OCI-LY1 (cell line): ENCODE results near the gene NOX3.
"Not testable (repeated sequence)": the region's sequence is repeated elsewhere in the genome, so short reads cannot be mapped to it uniquely, and the experiment has no call there.

Source experiments
- H2AFZ ChIP-seq: fragments of 200-600 bp; sonication (generic), shearing (Covaris generic); 2 replicates; pipeline ENCODE4 v1.6.0; 2014; ENCODE audit warnings: antibody characterized with exemption, mild to moderate bottlenecking, low read length
- H3F3A ChIP-seq: fragments of 200-600 bp; sonication (generic), shearing (Covaris generic); 2 replicates; pipeline ENCODE4 v1.6.0; 2014; ENCODE audit warnings: mild to moderate bottlenecking, antibody characterized with exemption, low read length, moderate library complexity; ENCODE audit not compliant: insufficient read depth
- H3K27ac ChIP-seq: fragments of 200-600 bp; sonication (generic); 2 replicates; pipeline ENCODE4 v1.5.1; 2014; ENCODE audit warnings: low read length, mixed run types, mild to moderate bottlenecking, low read depth; ENCODE audit not compliant: poor library complexity, severe bottlenecking
- H3K27me3 ChIP-seq: fragments of 200-600 bp; sonication (generic); 2 replicates; pipeline ENCODE4 v1.6.0; 2014; ENCODE audit warnings: antibody characterized with exemption, mild to moderate bottlenecking, low read length, moderate library complexity; ENCODE audit not compliant: insufficient read depth
- H3K36me3 ChIP-seq: fragments of 200-600 bp; sonication (generic); 2 replicates; pipeline ENCODE4 v1.6.1; 2014; ENCODE audit warnings: mild to moderate bottlenecking, antibody characterized with exemption, low read length, moderate library complexity, mixed read lengths; ENCODE audit not compliant: insufficient read depth
- H3K4me1 ChIP-seq: fragments of 200-600 bp; sonication (generic); 2 replicates; pipeline ENCODE4 v1.5.1; 2014; ENCODE audit warnings: mild to moderate bottlenecking, low read length, moderate library complexity; ENCODE audit not compliant: insufficient read depth, severe bottlenecking
- H3K4me2 ChIP-seq: fragments of 200-600 bp; sonication (generic), shearing (Covaris generic); 2 replicates; pipeline ENCODE4 v1.6.1; 2014; ENCODE audit warnings: low read length
- H3K4me3 ChIP-seq: fragments of 200-600 bp; sonication (generic); 2 replicates; pipeline ENCODE4 v1.5.1; 2014; ENCODE audit warnings: low read length, low read depth, mild to moderate bottlenecking, mixed read lengths; ENCODE audit not compliant: poor library complexity, severe bottlenecking
- H3K79me2 ChIP-seq: fragments of 200-600 bp; shearing (Covaris generic); 2 replicates; pipeline ENCODE4 v1.6.1; 2016; ENCODE audit warnings: mixed run types, low read length, mixed read lengths; ENCODE audit not compliant: insufficient read depth
- H3K9ac ChIP-seq: fragments of 200-600 bp; sonication (generic), shearing (Covaris generic); 2 replicates; pipeline ENCODE4 v1.6.1; 2014; ENCODE audit warnings: mild to moderate bottlenecking, low read length, mixed read lengths
- H3K9me2 ChIP-seq: fragments of 200-600 bp; sonication (generic), shearing (Covaris generic); 2 replicates; pipeline ENCODE4 v1.6.1; 2014; ENCODE audit warnings: low read depth, mild to moderate bottlenecking, low read length, mixed read lengths
- H3K9me3 ChIP-seq: fragments of 200-600 bp; shearing (Covaris generic); 2 replicates; pipeline ENCODE4 v1.6.1; 2014; ENCODE audit warnings: low read length, mixed read lengths
- H4K20me1 ChIP-seq: fragments of 200-600 bp; sonication (generic), shearing (Covaris generic); 2 replicates; pipeline ENCODE4 v1.6.0; 2016; ENCODE audit warnings: mild to moderate bottlenecking, low read length; ENCODE audit not compliant: insufficient read depth
- EZH2 ChIP-seq: fragments of 200-600 bp; sonication (generic), shearing (Covaris generic); IDR thresholded peaks from 2 replicates; pipeline ENCODE4 v1.8.0; 2017; ENCODE audit warnings: borderline replicate concordance, mixed run types, mild to moderate bottlenecking, antibody characterized with exemption, low read length, moderate library complexity, mixed read lengths
- TF ChIP-seq, protein P1 (sequence below): fragments of 200-600 bp; sonication (generic), shearing (Covaris generic); IDR thresholded peaks from 2 replicates; pipeline ENCODE4 v1.5.1; 2017; ENCODE audit warnings: mild to moderate bottlenecking, antibody characterized with exemption, low read length, moderate library complexity, mixed read lengths

The NOX3 gene

GRCh38 chr6:155371230-155371629, 84.4 kb downstream of the NOX3 start:
- no peaks in the 10 kb centered on the region for H3K9me2 ChIP-seq
- H3K27ac ChIP-seq = no peak overlapping the region
- H3K36me3 ChIP-seq = no peaks in the 10 kb centered on the region
- H3K4me1 ChIP-seq = peaks cover 11% of the 10 kb centered on the region
- H3K79me2 ChIP-seq = no peaks in the 10 kb centered on the region
- H3K9ac ChIP-seq = no peak overlapping the region
- no peaks in the 10 kb centered on the region for H3K27me3 ChIP-seq
- H2AFZ ChIP-seq = no peak overlapping the region
- H3K4me3 ChIP-seq = no peak overlapping the region
- H3F3A ChIP-seq = no peaks in the 10 kb centered on the region
- TF ChIP-seq EZH2 = no peak
- TF ChIP-seq, protein P1, sequence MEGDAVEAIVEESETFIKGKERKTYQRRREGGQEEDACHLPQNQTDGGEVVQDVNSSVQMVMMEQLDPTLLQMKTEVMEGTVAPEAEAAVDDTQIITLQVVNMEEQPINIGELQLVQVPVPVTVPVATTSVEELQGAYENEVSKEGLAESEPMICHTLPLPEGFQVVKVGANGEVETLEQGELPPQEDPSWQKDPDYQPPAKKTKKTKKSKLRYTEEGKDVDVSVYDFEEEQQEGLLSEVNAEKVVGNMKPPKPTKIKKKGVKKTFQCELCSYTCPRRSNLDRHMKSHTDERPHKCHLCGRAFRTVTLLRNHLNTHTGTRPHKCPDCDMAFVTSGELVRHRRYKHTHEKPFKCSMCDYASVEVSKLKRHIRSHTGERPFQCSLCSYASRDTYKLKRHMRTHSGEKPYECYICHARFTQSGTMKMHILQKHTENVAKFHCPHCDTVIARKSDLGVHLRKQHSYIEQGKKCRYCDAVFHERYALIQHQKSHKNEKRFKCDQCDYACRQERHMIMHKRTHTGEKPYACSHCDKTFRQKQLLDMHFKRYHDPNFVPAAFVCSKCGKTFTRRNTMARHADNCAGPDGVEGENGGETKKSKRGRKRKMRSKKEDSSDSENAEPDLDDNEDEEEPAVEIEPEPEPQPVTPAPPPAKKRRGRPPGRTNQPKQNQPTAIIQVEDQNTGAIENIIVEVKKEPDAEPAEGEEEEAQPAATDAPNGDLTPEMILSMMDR = no peak
- H4K20me1 ChIP-seq = no peaks in the 10 kb centered on the region
- no peaks in the 10 kb centered on the region for H3K9me3 ChIP-seq
- no peak overlapping the region for H3K4me2 ChIP-seq

DNA sequence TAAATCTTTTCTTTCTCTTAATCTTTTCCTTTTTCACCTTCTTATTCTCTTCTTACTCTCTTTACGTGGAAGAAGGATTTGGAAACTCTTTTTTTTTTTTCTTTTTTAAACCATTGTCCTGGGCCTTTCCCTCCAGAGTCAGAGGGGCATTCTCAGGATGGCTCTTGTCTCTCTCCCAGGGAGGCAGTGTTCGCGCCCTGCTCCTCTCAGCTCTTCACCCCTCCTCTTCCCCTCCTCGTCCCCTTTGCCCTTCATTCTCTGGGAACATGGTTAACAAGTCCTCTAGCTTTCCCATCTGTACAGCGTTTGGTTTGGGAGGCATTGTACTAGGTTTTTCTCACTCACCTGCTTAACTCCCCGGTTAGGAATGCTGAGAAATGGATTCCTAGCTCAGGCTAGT, 89.3 kb downstream of the NOX3 start:
- H3K27me3 ChIP-seq = no peaks in the 10 kb centered on the region
- no peak overlapping the region for H3K27ac ChIP-seq
- no peaks in the 10 kb centered on the region for H3K79me2 ChIP-seq
- H4K20me1 ChIP-seq = no peaks in the 10 kb centered on the region
- no peak for TF ChIP-seq EZH2
- TF ChIP-seq, protein P1 = no peak
- no peak overlapping the region for H3K4me2 ChIP-seq
- no peaks in the 10 kb centered on the region for H3K36me3 ChIP-seq
- H3K4me3 ChIP-seq = no peak overlapping the region
- H3F3A ChIP-seq = no peaks in the 10 kb centered on the region
- H3K4me1 ChIP-seq = peaks cover 11% of the 10 kb centered on the region
- no peak overlapping the region for H3K9ac ChIP-seq
- H2AFZ ChIP-seq = no peak overlapping the region
- H3K9me3 ChIP-seq = no peaks in the 10 kb centered on the region
- no peaks in the 10 kb centered on the region for H3K9me2 ChIP-seq

DNA sequence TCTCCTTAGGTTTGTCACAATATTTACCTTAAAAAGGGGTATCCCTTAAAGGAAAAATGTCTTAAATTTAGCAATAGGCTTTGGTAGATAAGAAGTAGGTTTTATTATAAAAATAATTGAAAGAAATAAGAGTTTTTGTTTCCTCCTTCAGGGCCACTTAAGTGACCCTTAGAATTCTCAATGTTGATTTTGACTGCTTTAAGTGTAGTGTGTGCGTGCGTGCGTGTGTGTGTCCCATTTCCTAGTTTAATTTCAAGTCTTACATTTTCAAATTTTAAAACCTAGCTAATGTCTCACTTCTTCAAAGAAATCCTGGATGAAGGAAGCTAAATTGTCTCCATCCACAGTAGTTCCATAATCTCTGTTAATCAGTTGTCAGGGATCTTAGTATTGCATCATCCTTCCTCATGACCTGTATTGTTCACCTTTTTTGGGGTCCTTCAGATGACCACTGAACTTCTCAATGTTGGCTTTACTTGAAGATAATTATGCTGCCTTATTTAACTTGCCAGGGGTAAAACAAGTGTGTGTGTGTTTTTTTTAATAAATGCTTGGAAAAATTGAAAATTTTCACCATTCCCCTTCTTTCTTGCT, 90.7 kb downstream of the NOX3 start:
- TF ChIP-seq, protein P1 = no peak
- no peak for TF ChIP-seq EZH2
- Histone ChIP-seq H3K4me1 (peaks cover 11% of the 10 kb centered on the region), H3K9ac (no peak overlapping the region), H3K9me2 (no peaks in the 10 kb centered on the region), H4K20me1 (no peaks in the 10 kb centered on the region), H3K9me3 (0 out of 2 replicates have a peak, but pooled peaks cover 5% of the 10 kb centered on the region), H3K4me2 (no peak overlapping the region), H3F3A (no peaks in the 10 kb centered on the region), H3K36me3 (no peaks in the 10 kb centered on the region; the same call in 1 of the 2 replicates), H2AFZ (no peak overlapping the region), H3K4me3 (no peak overlapping the region), H3K27me3 (no peaks in the 10 kb centered on the region), H3K79me2 (no peaks in the 10 kb centered on the region), H3K27ac (no peak overlapping the region)

GRCh38 chr6:155364021-155364420, 91.6 kb downstream of the NOX3 start:
- not testable (repeated sequence) for H3F3A ChIP-seq, H3K27me3 ChIP-seq, H3K9me3 ChIP-seq, H3K9ac ChIP-seq, H3K27ac ChIP-seq, H4K20me1 ChIP-seq, H3K4me3 ChIP-seq, H3K36me3 ChIP-seq, H3K9me2 ChIP-seq, H3K79me2 ChIP-seq, H3K4me2 ChIP-seq, H2AFZ ChIP-seq
- peaks cover 11% of the 10 kb centered on the region for H3K4me1 ChIP-seq

GRCh38 chr6:155362968-155363632, 92.5 kb downstream of the NOX3 start:
- not testable (repeated sequence) for H3K9ac ChIP-seq, H3K4me3 ChIP-seq

More at GRCh38 chr6:155362968-155363632, 92.5 kb downstream of the NOX3 start:
- not testable (repeated sequence) for H2AFZ ChIP-seq, H3K36me3 ChIP-seq, H3K27ac ChIP-seq, H3K4me2 ChIP-seq, H3K9me3 ChIP-seq, H3K27me3 ChIP-seq, H3K9me2 ChIP-seq, H3K79me2 ChIP-seq, H3F3A ChIP-seq, H4K20me1 ChIP-seq
- peaks cover 11% of the 10 kb centered on the region for H3K4me1 ChIP-seq
